HG03469 (cell line): ENCODE measurements around the gene PRCP.

Source experiments
- ATAC-seq: cut with Tn5 transposase; IDR thresholded peaks from one replicate; pipeline ENCODE4 v1.9.1; 2021; ENCODE audit warnings: mild to moderate bottlenecking, moderate library complexity, moderate number of reproducible peaks; ENCODE audit not compliant: unreplicated experiment

Gene PRCP

DNA sequence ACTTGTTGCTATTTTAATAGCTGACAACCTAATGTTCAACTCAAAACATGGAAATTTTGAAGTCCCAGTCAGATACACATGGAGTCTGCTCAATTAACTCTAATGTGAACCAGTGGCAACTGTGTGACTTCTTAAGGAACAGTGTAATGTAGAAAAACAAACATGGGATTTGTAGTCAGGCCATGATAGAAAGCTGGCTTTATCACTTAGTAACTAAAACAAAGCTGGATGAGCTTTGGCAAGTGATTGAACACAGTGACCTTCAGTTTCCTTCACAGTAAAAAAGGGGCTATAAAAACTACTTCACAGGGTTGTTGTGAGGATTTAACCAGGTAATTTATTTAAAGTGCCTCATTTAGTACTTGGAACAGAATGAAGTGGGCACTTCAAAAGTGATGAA, 62.6 kb downstream of the PRCP start:
- no peak for ATAC-seq

GRCh38 chr11:82832983-82833382, 67.2 kb downstream of the PRCP start:
- no peak for ATAC-seq

DNA sequence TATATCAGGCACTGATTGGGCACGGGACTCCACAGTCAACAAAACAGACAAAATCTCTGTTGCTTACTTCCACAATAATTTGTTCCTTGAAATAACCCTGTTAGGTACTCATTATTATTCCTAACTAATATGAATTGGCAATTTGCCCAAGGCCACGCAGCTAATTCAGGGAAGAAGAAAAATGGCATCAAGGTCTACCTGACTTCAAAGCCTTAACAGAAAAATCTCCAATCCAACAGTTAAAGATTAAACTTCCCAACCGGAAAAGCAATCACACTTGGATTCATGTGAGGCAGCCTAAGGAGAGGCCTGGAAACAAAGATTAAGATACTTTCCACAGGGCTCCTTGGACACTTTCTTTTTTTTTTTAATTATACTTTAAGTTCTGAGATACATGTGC, 68.9 kb downstream of the PRCP start:
- no peak for ATAC-seq

DNA sequence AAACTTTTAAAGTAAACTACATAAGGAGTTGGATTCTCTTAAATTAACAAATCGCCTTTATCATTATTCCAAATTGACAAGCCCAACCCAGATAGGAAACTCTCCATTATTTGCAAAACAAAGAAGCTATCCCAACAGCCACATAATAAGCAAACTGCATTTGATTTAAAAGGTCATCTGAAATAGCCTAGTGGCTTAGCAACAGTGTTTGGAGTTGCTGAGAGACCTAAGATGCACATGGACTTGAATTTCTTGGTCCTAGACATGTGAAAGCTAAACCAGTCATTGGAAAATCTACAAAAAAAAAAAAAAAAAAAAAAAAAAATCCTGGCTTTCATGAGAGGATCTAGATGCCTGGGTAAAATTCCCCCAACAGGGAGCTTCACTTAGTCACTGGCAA, 69.5 kb downstream of the PRCP start:
- no peak for ATAC-seq

DNA sequence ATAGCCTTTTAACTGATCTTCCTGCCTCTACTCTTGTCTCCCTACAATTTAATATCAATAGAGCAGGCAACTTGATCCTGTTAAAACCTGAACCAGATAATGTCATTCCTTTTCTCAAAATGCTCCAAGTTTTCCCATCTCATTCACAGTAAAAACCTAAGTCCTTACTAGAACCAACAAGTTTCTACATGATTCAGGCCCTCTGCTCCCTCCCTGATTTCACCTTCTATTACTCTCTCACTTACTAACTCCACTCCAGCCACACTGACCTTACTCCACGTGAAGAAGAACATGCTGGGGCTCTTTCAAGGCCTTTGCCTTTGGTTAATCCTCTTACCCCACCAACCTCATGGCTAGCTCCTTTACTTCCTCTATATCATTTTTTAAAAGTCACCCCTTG, 71.1 kb downstream of the PRCP start:
- no peak for ATAC-seq

DNA sequence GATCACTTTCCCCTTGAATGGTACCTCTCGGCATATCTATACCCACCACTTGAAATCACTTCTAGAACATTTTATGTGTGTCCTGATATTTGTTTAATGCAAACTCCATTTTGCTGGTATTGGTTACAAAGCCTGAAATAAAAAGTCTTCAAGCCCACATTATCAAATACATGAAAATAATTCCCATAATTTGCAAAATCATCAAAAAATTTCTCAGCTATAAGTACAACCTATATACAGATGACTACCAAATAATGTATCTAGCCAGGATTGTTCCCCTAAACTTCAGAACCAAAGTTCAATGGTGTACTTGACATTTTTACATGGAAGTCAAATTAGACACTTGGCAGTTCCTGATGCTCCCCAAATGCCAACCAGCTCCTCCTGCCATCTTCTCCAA, 71.8 kb downstream of the PRCP start:
- no peak for ATAC-seq

GRCh38 chr11:82826526-82826925, 73.7 kb downstream of the PRCP start:
- ATAC-seq = no peak

- ATAC-seq = no peak
Observed at GRCh38 chr11:82823647-82824619, 76.3 kb downstream of the PRCP start.

DNA sequence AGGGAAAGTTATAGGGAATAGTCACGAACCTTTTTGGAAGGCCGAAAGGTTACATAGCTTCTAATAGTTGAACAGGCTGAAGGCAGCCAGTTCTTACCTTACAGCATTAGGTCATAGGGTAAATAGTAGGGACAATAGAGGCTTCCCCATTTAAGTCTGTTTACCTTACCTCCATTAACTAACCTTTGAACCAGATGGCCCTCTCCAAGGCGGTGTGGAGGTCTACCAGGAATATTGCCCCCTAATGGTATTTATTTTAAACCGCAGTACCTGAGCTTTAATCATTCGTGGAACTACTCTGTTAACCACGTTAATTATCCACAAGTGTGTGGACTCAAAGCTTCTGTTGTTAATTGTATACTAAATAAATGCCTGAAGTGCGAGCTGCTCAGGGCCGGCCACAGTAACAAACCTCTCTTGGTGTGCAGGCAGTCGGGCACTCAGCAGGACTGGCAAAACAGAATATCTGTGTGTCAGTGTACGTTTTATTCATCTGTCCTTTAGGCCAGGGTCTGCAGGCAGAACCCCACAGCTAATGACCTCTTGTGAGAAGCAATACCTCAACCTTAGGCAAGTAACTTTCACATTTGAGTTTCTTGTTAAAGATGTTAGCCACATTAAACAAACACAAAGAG, 81.7 kb downstream of the PRCP start:
- ATAC-seq = no peak

DNA sequence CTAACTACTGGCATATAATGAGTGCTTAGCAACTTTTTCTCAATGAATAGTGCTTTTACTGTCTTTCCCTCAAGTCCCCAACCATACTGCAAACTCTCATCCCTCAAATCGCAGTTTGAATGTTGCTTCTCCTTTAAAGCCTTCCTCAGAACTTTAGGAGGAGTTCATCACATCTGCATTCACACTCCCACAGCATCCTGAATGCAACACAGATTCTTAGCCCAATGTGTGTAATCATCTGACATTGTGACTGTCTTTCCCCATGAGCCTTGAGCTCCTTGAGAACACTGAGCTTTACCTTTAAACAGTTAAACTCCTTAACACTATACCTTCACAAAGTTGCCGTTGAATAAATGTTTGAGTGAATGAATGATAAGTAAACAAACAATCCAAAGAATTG, 84.8 kb downstream of the PRCP start:
- no peak for ATAC-seq

GRCh38 chr11:82814379-82814778, 85.9 kb downstream of the PRCP start:
- ATAC-seq = no peak

GRCh38 chr11:82811369-82811768, 88.9 kb downstream of the PRCP start:
- ATAC-seq = no peak

- ATAC-seq = no peak
Observed at GRCh38 chr11:82810738-82811137, 89.5 kb downstream of the PRCP start.

DNA sequence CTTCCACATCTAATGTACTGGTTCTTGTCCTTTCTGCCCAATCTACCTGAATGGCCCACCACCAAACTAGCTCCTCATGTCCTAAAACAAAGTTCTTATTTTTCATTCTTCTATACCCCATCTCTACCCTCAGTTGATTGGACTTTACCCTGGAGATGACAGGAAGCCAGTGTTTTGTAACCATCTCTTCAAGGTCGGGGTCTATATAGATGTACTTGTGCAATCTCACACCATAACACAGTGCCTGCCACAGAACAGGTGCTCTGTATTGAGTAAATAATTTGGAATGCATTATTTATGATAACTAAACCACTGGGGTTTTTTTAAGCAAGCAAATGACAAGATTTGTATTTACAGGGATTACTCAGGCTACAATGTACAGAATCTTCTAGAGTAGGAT, 89.9 kb downstream of the PRCP start:
- no peak for ATAC-seq

DNA sequence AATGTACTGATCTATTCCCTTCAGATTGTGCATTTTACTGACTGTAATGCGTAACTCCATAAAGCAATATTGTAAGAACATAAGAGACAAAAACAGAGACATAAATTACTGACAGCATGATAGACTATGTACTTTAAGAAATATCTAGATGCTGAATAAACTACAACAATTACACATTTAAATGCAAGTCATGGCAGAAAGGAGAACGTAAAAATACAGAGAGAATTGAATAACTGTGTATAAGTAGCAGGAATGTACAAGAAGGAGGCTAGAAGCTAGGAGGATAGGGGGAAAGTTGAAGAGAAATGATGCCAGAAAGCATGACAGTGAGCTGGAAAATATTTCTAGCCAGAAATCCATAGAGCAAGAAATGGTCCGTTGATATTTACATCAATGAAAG, 92.6 kb downstream of the PRCP start:
- no peak for ATAC-seq

- no peak for ATAC-seq
Observed at GRCh38 chr11:82802710-82803109, 97.5 kb downstream of the PRCP start.

GRCh38 chr11:82796998-82797961, 103.0 kb downstream of the PRCP start:
- ATAC-seq = no peak

DNA sequence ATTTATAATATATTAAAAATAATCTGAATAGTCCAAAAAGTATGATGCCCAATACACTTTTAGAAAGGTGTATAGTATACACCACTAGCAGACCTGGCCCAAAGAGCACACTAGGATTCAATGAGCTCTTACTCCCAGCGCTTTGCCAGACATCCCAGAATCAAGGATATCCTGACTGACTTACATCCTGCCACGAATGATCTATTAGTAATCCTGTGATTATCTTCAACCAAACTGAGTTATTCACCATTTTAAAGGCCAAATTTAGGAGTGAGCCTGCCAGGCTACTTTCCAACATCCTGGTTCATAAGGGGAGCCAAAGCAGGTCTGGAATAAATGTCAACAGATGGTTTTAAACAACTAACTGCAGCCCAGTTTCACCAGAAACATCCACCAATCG, 105.7 kb downstream of the PRCP start:
- ATAC-seq = no peak

GRCh38 chr11:82792822-82793569, 107.2 kb downstream of the PRCP start:
- no peak for ATAC-seq

GRCh38 chr11:82792319-82792718, 107.9 kb downstream of the PRCP start:
- ATAC-seq = no peak
